Measurements from ENCODE around the gene NAT8L.

Gene NAT8L

GRCh38 chr4:2089222-2089621, 30.1 kb downstream of the NAT8L start:
- in situ Hi-C loops (cut with HindIII; ENCODE audit: low sequenced_read_pairs) = no loop called here

- in situ Hi-C loops (cut with HindIII; ENCODE audit: low sequenced_read_pairs) = no loop called here
These were observed 31.5 kb downstream of the NAT8L start for GRCh38 chr4:2090642-2091041.

- in situ Hi-C loops (cut with HindIII; ENCODE audit: low sequenced_read_pairs) = no loop called here
These were observed 33.0 kb downstream of the NAT8L start for GRCh38 chr4:2091990-2092668.

- in situ Hi-C loops (cut with HindIII; ENCODE audit: low sequenced_read_pairs) = no loop called here
These were observed 33.5 kb downstream of the NAT8L start for GRCh38 chr4:2092669-2093053.

- in situ Hi-C loops (cut with HindIII; ENCODE audit: low sequenced_read_pairs) = no loop called here
These were observed 34.1 kb downstream of the NAT8L start for GRCh38 chr4:2093265-2093664.

GRCh38 chr4:2094545-2094944, 35.4 kb downstream of the NAT8L start:
- in situ Hi-C loops (cut with HindIII; ENCODE audit: low sequenced_read_pairs) = no loop called here

GRCh38 chr4:2095236-2096072, 36.3 kb downstream of the NAT8L start:
- in situ Hi-C loops (cut with HindIII; ENCODE audit: low sequenced_read_pairs) = no loop called here

GRCh38 chr4:2096073-2096609, 37.0 kb downstream of the NAT8L start:
- in situ Hi-C loops (cut with HindIII; ENCODE audit: low sequenced_read_pairs) = no loop called here

- in situ Hi-C loops (cut with HindIII; ENCODE audit: low sequenced_read_pairs) = no loop called here
These were observed 42.4 kb downstream of the NAT8L start for GRCh38 chr4:2101346-2102044.

GRCh38 chr4:2102045-2102883, 43.1 kb downstream of the NAT8L start:
- in situ Hi-C loops (cut with HindIII; ENCODE audit: low sequenced_read_pairs) = no loop called here

GRCh38 chr4:2103127-2103842, 44.2 kb downstream of the NAT8L start:
- in situ Hi-C loops (cut with HindIII; ENCODE audit: low sequenced_read_pairs) = no loop called here

- in situ Hi-C loops (cut with HindIII; ENCODE audit: low sequenced_read_pairs) = no loop called here
These were observed 44.9 kb downstream of the NAT8L start for GRCh38 chr4:2103843-2104547.

- in situ Hi-C loops (cut with HindIII; ENCODE audit: low sequenced_read_pairs) = no loop called here
These were observed 45.6 kb downstream of the NAT8L start for GRCh38 chr4:2104556-2105345.

- in situ Hi-C loops (cut with HindIII; ENCODE audit: low sequenced_read_pairs) = no loop called here
These were observed 46.4 kb downstream of the NAT8L start for GRCh38 chr4:2105559-2105958.

GRCh38 chr4:2116687-2117400, 57.7 kb downstream of the NAT8L start:
- in situ Hi-C loops (cut with HindIII; ENCODE audit: low sequenced_read_pairs) = no loop called here
